SH-SY5Y (cell line): Measurements from ENCODE around the gene ICOSLG.

Experiments
- GATA2 ChIP-seq: IDR thresholded peaks from 2 replicates; pipeline ENCODE4 v1.6.1; 2011; ENCODE audit warnings: mild to moderate bottlenecking, low read depth, low read length
- GATA3 ChIP-seq: IDR thresholded peaks from 2 replicates; pipeline ENCODE4 v1.6.1; 2011; ENCODE audit warnings: low read depth, mild to moderate bottlenecking, low read length, moderate library complexity

- no peak for TF ChIP-seq GATA2
- TF ChIP-seq GATA3: no peak
Measured at GRCh38 chr21:44255511-44255981, 14.8 kb upstream of the ICOSLG start.
